Stimulated activated CD8-positive, alpha-beta memory T cell treated with anti-CD3 and anti-CD28 coated beads, Interleukin-7, amount 100 ng/mL, for 48 hours (primary cell): ENCODE measurements around the gene CYTH1.
A peak's percentile ranks its signal among the peaks of the same experiment; 100 is the strongest.
"Not testable (repeated sequence)": the region's sequence is repeated elsewhere in the genome, so short reads cannot be mapped to it uniquely, and the experiment has no call there.

ENCODE experiments used
- DNase-seq, 2 donors: peaks; one replicate each; pipeline ENCODE4 v3.0.0-alpha.2; 2020; ENCODE audit warnings: low read depth in 1 of 2; ENCODE audit errors: extremely low read depth in 1 of 2

CYTH1 gene

GRCh38 chr17:78765821-78766220, 16.3 kb downstream of the CYTH1 start:
- no peak for DNase-seq

GRCh38 chr17:78764871-78765270, 17.2 kb downstream of the CYTH1 start:
- DNase-seq: no peak

- DNase-seq: no peak
These were observed 18.5 kb downstream of the CYTH1 start for GRCh38 chr17:78763561-78763960.

GRCh38 chr17:78761789-78762406, 20.2 kb downstream of the CYTH1 start:
- no peak for DNase-seq

- DNase-seq: no peak
These were observed 22.1 kb downstream of the CYTH1 start for GRCh38 chr17:78759969-78760352.

- no peak for DNase-seq
These were observed 22.7 kb downstream of the CYTH1 start for GRCh38 chr17:78759203-78759968.

- DNase-seq: no peak
These were observed 28.5 kb downstream of the CYTH1 start for GRCh38 chr17:78753316-78754250.

GRCh38 chr17:78751447-78752161, 30.5 kb downstream of the CYTH1 start:
- no peak for DNase-seq

GRCh38 chr17:78751000-78751399, 31.1 kb downstream of the CYTH1 start:
- not testable (repeated sequence) for DNase-seq

- peak; percentile 51 to 79 for DNase-seq
These were observed 33.2 kb downstream of the CYTH1 start for GRCh38 chr17:78748730-78749317.

- DNase-seq: peak in 1 of 2 donors; percentile 60
These were observed 33.9 kb downstream of the CYTH1 start for GRCh38 chr17:78748048-78748729.

GRCh38 chr17:78747488-78747887, 34.6 kb downstream of the CYTH1 start:
- DNase-seq: no peak

GRCh38 chr17:78746949-78747269, 35.2 kb downstream of the CYTH1 start:
- DNase-seq: no peak

GRCh38 chr17:78746263-78746948, 35.7 kb downstream of the CYTH1 start:
- DNase-seq: no peak

- DNase-seq: no peak
These were observed 36.5 kb downstream of the CYTH1 start for GRCh38 chr17:78745407-78746088.

- DNase-seq: no peak
These were observed 39.2 kb downstream of the CYTH1 start for GRCh38 chr17:78742901-78743300.

GRCh38 chr17:78741644-78742284, 40.3 kb downstream of the CYTH1 start:
- no peak for DNase-seq

- DNase-seq: no peak
These were observed 42.6 kb downstream of the CYTH1 start for GRCh38 chr17:78739331-78739931.
